ENCODE data around the gene TMEM156. TPM values are rescaled to one million over a fixed set of nuclear protein-coding genes. Genes with fewer than 3 reads are reported as not detected.

Gene TMEM156
- total and polyA plus RNA-seq, 2 experiments from 2014 or later: not detected

DNA sequence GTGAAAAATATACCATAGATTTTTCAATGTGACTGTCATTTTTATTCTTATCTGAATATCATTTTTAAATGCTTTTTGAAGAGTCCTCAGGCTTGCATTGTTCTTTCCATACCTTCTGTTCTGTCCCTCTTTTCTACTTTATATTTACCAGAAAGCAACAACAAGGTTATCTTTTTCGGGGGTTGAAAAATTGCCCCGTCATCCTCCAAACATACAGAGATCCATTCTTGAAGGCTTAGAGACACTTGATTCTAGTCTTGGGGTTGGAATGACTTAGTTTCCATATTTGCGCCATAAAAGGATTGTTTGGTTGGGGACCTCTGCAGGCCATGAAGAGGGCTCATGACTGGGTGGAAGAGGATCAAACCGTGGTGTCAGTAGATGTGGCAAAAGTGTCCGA lies 101.1 kb downstream of the TMEM156 start (continued):
- TF ChIP-seq, protein P1, sequence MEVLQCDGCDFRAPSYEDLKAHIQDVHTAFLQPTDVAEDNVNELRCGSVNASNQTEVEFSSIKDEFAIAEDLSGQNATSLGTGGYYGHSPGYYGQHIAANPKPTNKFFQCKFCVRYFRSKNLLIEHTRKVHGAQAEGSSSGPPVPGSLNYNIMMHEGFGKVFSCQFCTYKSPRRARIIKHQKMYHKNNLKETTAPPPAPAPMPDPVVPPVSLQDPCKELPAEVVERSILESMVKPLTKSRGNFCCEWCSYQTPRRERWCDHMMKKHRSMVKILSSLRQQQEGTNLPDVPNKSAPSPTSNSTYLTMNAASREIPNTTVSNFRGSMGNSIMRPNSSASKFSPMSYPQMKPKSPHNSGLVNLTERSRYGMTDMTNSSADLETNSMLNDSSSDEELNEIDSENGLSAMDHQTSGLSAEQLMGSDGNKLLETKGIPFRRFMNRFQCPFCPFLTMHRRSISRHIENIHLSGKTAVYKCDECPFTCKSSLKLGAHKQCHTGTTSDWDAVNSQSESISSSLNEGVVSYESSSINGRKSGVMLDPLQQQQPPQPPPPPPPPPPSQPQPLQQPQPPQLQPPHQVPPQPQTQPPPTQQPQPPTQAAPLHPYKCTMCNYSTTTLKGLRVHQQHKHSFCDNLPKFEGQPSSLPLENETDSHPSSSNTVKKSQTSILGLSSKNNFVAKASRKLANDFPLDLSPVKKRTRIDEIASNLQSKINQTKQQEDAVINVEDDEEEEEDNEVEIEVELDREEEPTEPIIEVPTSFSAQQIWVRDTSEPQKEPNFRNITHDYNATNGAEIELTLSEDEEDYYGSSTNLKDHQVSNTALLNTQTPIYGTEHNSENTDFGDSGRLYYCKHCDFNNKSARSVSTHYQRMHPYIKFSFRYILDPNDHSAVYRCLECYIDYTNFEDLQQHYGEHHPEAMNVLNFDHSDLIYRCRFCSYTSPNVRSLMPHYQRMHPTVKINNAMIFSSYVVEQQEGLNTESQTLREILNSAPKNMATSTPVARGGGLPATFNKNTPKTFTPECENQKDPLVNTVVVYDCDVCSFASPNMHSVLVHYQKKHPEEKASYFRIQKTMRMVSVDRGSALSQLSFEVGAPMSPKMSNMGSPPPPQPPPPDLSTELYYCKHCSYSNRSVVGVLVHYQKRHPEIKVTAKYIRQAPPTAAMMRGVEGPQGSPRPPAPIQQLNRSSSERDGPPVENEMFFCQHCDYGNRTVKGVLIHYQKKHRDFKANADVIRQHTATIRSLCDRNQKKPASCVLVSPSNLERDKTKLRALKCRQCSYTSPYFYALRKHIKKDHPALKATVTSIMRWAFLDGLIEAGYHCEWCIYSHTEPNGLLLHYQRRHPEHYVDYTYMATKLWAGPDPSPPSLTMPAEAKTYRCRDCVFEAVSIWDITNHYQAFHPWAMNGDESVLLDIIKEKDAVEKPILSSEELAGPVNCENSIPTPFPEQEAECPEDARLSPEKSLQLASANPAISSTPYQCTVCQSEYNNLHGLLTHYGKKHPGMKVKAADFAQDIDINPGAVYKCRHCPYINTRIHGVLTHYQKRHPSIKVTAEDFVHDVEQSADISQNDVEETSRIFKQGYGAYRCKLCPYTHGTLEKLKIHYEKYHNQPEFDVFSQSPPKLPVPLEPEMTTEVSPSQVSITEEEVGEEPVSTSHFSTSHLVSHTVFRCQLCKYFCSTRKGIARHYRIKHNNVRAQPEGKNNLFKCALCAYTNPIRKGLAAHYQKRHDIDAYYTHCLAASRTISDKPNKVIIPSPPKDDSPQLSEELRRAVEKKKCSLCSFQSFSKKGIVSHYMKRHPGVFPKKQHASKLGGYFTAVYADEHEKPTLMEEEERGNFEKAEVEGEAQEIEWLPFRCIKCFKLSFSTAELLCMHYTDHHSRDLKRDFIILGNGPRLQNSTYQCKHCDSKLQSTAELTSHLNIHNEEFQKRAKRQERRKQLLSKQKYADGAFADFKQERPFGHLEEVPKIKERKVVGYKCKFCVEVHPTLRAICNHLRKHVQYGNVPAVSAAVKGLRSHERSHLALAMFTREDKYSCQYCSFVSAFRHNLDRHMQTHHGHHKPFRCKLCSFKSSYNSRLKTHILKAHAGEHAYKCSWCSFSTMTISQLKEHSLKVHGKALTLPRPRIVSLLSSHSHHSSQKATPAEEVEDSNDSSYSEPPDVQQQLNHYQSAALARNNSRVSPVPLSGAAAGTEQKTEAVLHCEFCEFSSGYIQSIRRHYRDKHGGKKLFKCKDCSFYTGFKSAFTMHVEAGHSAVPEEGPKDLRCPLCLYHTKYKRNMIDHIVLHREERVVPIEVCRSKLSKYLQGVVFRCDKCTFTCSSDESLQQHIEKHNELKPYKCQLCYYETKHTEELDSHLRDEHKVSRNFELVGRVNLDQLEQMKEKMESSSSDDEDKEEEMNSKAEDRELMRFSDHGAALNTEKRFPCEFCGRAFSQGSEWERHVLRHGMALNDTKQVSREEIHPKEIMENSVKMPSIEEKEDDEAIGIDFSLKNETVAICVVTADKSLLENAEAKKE (CRISPR knock-in tag; IDR thresholded peaks at IDR 0.05): no peak
- TF ChIP-seq CREB1 (CRISPR knock-in tag; IDR thresholded peaks at IDR 0.05; ENCODE audit: low read depth) (no peak), STAT1 (IDR thresholded peaks at IDR 0.05; ENCODE audit: unreplicated experiment) (no peak), ZNF331 (CRISPR knock-in tag; IDR thresholded peaks at IDR 0.05; ENCODE audit: low read depth) (no peak)

DNA sequence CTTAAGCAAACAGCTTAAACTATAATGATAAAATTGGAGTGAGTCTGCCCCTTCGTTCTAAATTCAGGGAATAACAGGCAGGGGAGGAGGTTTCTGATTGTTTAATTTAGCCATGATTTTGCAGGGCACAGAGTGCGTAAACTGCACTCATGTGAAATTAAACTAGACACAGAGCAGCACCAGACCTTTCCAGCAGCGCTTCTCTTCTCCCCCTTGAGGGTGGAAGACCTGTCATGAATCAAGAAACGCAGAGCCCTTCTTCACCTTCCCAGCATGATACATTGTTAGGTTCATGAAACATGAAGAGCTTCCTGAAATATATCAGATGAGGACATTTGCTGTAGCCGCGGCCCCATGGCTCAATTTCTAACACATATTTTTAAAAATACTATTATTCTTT lies 101.5 kb downstream of the TMEM156 start:
- DNase-seq (ENCODE audit: low spot score) (no peak), ATAC-seq (no peak)
- Mint-ChIP-seq H3K4me1 (peaks cover 2% of the 10 kb centered on the region; the same call in 2 of the 3 replicates), H3K9me3 (no peaks in the 10 kb centered on the region), H3K27me3 (ENCODE audit: insufficient read depth, low read depth, poor library complexity) (no peaks in the 10 kb centered on the region), H3K27ac (no peak overlapping the region), H3K36me3 (ENCODE audit: low read depth) (no peaks in the 10 kb centered on the region), H3K4me3 (no peak overlapping the region)
- H2AFZ ChIP-seq: no peak overlapping the region
- H4K20me1 ChIP-seq (replicated peaks; ENCODE audit: insufficient read depth): no peaks in the 10 kb centered on the region
- no peaks in the 10 kb centered on the region for H3K9me2 ChIP-seq (ENCODE audit: insufficient read depth)
- no peaks in the 10 kb centered on the region for H3F3A ChIP-seq (replicated peaks; ENCODE audit: low read depth)
- H3K4me1 ChIP-seq (ENCODE audit: insufficient read depth): no peaks in the 10 kb centered on the region
- H3K4me3 ChIP-seq: no peak overlapping the region
- no peaks in the 10 kb centered on the region; the same call in 1 of the 2 replicates for H3K36me3 ChIP-seq (ENCODE audit: insufficient read depth)
- no peaks in the 10 kb centered on the region for H3K79me2 ChIP-seq (replicated peaks; ENCODE audit: insufficient read depth)
- no peak overlapping the region for H3K4me2 ChIP-seq
- no peak overlapping the region for H3K27ac ChIP-seq (ENCODE audit: low read depth)
- H3K27me3 ChIP-seq (ENCODE audit: insufficient read depth): no peaks in the 10 kb centered on the region
- TF ChIP-seq POLR2AphosphoS5 (IDR thresholded peaks at IDR 0.05; ENCODE audit: low read depth) (no peak), ZNF114 (CRISPR knock-in tag; IDR thresholded peaks at IDR 0.05) (no peak), CREB1 (CRISPR knock-in tag; IDR thresholded peaks at IDR 0.05; ENCODE audit: low read depth) (no peak), JUNB (IDR thresholded peaks at IDR 0.05; ENCODE audit: unreplicated experiment) (no peak), ZNF331 (CRISPR knock-in tag; IDR thresholded peaks at IDR 0.05; ENCODE audit: low read depth) (no peak)
- TF ChIP-seq, protein P2, sequence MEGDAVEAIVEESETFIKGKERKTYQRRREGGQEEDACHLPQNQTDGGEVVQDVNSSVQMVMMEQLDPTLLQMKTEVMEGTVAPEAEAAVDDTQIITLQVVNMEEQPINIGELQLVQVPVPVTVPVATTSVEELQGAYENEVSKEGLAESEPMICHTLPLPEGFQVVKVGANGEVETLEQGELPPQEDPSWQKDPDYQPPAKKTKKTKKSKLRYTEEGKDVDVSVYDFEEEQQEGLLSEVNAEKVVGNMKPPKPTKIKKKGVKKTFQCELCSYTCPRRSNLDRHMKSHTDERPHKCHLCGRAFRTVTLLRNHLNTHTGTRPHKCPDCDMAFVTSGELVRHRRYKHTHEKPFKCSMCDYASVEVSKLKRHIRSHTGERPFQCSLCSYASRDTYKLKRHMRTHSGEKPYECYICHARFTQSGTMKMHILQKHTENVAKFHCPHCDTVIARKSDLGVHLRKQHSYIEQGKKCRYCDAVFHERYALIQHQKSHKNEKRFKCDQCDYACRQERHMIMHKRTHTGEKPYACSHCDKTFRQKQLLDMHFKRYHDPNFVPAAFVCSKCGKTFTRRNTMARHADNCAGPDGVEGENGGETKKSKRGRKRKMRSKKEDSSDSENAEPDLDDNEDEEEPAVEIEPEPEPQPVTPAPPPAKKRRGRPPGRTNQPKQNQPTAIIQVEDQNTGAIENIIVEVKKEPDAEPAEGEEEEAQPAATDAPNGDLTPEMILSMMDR (conservative IDR thresholded peaks at IDR 0.05; ENCODE audit: low read depth in 2 of 2): no peak
- TF ChIP-seq, protein P1 (CRISPR knock-in tag; IDR thresholded peaks at IDR 0.05): no peak
